GM18511 (cell line): ENCODE results near the gene STXBP2.

Experiments
- ATAC-seq: cut with Tn5 transposase; IDR thresholded peaks from one replicate; pipeline ENCODE4 v1.9.1; 2021; ENCODE audit warnings: mild to moderate bottlenecking, moderate library complexity; ENCODE audit not compliant: unreplicated experiment

STXBP2 gene

GRCh38 chr19:7612282-7613274 lies 24.3 kb upstream of the STXBP2 start:
- no peak for ATAC-seq

GRCh38 chr19:7614859-7615741 lies 21.8 kb upstream of the STXBP2 start:
- ATAC-seq = no peak

GRCh38 chr19:7617172-7617571 lies 19.7 kb upstream of the STXBP2 start:
- ATAC-seq = no peak

- ATAC-seq = no peak
These were observed 19.2 kb upstream of the STXBP2 start for GRCh38 chr19:7617735-7618134.

- ATAC-seq = no peak
These were observed 18.6 kb upstream of the STXBP2 start for GRCh38 chr19:7618348-7618747.

- no peak for ATAC-seq
These were observed 18.0 kb upstream of the STXBP2 start for GRCh38 chr19:7618771-7619510.

GRCh38 chr19:7619671-7620441 lies 17.1 kb upstream of the STXBP2 start:
- ATAC-seq = no peak

- ATAC-seq = no peak
These were observed 16.2 kb upstream of the STXBP2 start for GRCh38 chr19:7620442-7621412.

- ATAC-seq = no peak
These were observed 13.8 kb upstream of the STXBP2 start for GRCh38 chr19:7622933-7623685.

- no peak for ATAC-seq
These were observed 12.9 kb upstream of the STXBP2 start for GRCh38 chr19:7623725-7624603.

- ATAC-seq = no peak
These were observed 12.1 kb upstream of the STXBP2 start for GRCh38 chr19:7624810-7625209.

GRCh38 chr19:7625763-7626372 lies 11.0 kb upstream of the STXBP2 start:
- no peak for ATAC-seq

GRCh38 chr19:7627166-7627565 lies 9.7 kb upstream of the STXBP2 start:
- ATAC-seq = no peak

- ATAC-seq = no peak
These were observed 8.2 kb upstream of the STXBP2 start for GRCh38 chr19:7628589-7629311.

- peak; percentile 95 for ATAC-seq
These were observed 7.4 kb upstream of the STXBP2 start, which contains the start of the genes PET100 and XAB2 for GRCh38 chr19:7629347-7630054. TSS of gene PET100 (plus strand) at chr19:7629793. CDS start at chr19:7629834, 41 bp downstream. TSS of gene XAB2 (minus strand) at chr19:7629545. CDS start at chr19:7629527, 18 bp downstream.
